H1 (cell line): ENCODE results near the gene CAPN13. TPM values are rescaled to one million over a fixed set of nuclear protein-coding genes. Genes with fewer than 3 reads are reported as not detected.

Experiments
- BRCA1 ChIP-seq: IDR thresholded peaks from 2 replicates; pipeline ENCODE4 v1.6.1; 2012; ENCODE audit warnings: low read depth, low read length, improper control_type of control experiment
- CHD1 ChIP-seq: IDR thresholded peaks from 2 replicates; pipeline ENCODE4 v1.6.1; 2012; ENCODE audit warnings: low read depth, low read length, improper control_type of control experiment
- CHD7 ChIP-seq: fragments of 300-600 bp; sonication (generic); IDR thresholded peaks from 2 replicates; pipeline ENCODE4 v1.7.1; 2012; ENCODE audit warnings: low read length, moderate library complexity, mild to moderate bottlenecking, inconsistent platforms; ENCODE audit not compliant: insufficient replicate concordance
- GTF2F1 ChIP-seq: IDR thresholded peaks from 2 replicates; pipeline ENCODE4 v1.6.1; 2012; ENCODE audit warnings: low read depth, low read length, improper control_type of control experiment, borderline replicate concordance
- HDAC2 ChIP-seq, 2 experiments: fragments of 300-600 bp in 1 of 2; sonication (generic) in 1 of 2; IDR thresholded peaks; 2 replicates each; pipeline ENCODE4 v1.6.1; 2011 to 2012; ENCODE audit warnings: low read depth in 2 of 2, low read length in 2 of 2, mild to moderate bottlenecking in 2 of 2, moderate library complexity in 2 of 2, borderline replicate concordance in 1 of 2, inconsistent platforms in 1 of 2
- JUND ChIP-seq: IDR thresholded peaks from 2 replicates; pipeline ENCODE4 v1.6.1; 2011; ENCODE audit warnings: mild to moderate bottlenecking, improper control_type of control experiment, low read length
- KDM4A ChIP-seq: IDR thresholded peaks from one replicate; pipeline ENCODE4 v1.7.1; 2012; ENCODE audit warnings: low read depth, mild to moderate bottlenecking, moderate library complexity, low read length, inconsistent platforms; ENCODE audit not compliant: severe bottlenecking
- PHF8 ChIP-seq: fragments of 200-600 bp; sonication (generic); conservative IDR thresholded peaks from 2 replicates; pipeline ENCODE4 v1.7.1; 2012; ENCODE audit warnings: low read depth, mild to moderate bottlenecking, inconsistent platforms, low read length, moderate library complexity
- POLR2A ChIP-seq, 2 experiments: IDR thresholded peaks; 1 replicate in 1 of 2; 2 replicates in 1 of 2; pipeline ENCODE4 v1.6.1; 2011; ENCODE audit warnings: low read depth in 2 of 2, low read length in 2 of 2, mild to moderate bottlenecking in 2 of 2; ENCODE audit errors: control extremely low read depth in 1 of 2
- SAP30 ChIP-seq: fragments of 300-600 bp; sonication (generic); IDR thresholded peaks from 2 replicates; pipeline ENCODE4 v1.7.1; 2012; ENCODE audit warnings: low read length, moderate library complexity, mild to moderate bottlenecking, inconsistent platforms; ENCODE audit not compliant: insufficient read depth, insufficient replicate concordance
- SP2 ChIP-seq: IDR thresholded peaks from 2 replicates; pipeline ENCODE4 v1.6.1; 2012; ENCODE audit warnings: mild to moderate bottlenecking, low read length, inconsistent platforms
- SP4 ChIP-seq: IDR thresholded peaks from 2 replicates; pipeline ENCODE4 v1.6.1; 2012; ENCODE audit warnings: low read length, inconsistent platforms
- SUZ12 ChIP-seq: fragments of 200-600 bp; sonication (generic); IDR thresholded peaks from 2 replicates; pipeline ENCODE4 v1.6.1; 2012; ENCODE audit warnings: mild to moderate bottlenecking, inconsistent platforms, low read length, moderate library complexity, mixed read lengths
- polyA plus RNA-seq, 7 experiments: library from polyadenylated mRNA; depleted of rRNA in 3 of 7; stranded (reverse) in 5 of 7; unstranded in 2 of 7; fragments of >200 nt in 5 of 7; fragments of 200-250 nt in 2 of 7; gene quantifications; 1 replicate in 5 of 7; 2 replicates in 1 of 7; 4 replicates in 1 of 7; pipeline versions ENCODE4 v1.2.1 to v1.2.3, GENCODE V29; 2011 to 2013; ENCODE audit warnings: missing spikeins in 2 of 7, mixed read lengths in 2 of 7
- total RNA-seq: library from RNA; stranded (reverse); fragmentation: NEBNext Ultra II Directional; extraction: Animal tissue kit (Norgen Biotek cat#: 25700); gene quantifications from 2 replicates; pipeline ENCODE4 v1.2.1, GENCODE V29; 2021

CAPN13 gene
- total and polyA plus RNA-seq, 2 of the 8 experiments (the other 6 are each of a cell fraction or from before 2014, with no cell fraction given) = 2.4 TPM

- TF ChIP-seq CHD7 = no peak
- no peak for TF ChIP-seq HDAC2 (IDR thresholded peaks at IDR 0.05; ENCODE audit: borderline replicate concordance in 1 of 2, low read depth in 2 of 2, low read length in 2 of 2)
- TF ChIP-seq SP2 = no peak
- TF ChIP-seq JUND = no peak
- TF ChIP-seq GTF2F1 = no peak
- no peak for TF ChIP-seq PHF8
- TF ChIP-seq SUZ12 = no peak
- no peak for TF ChIP-seq POLR2A (IDR thresholded peaks at IDR 0.05; ENCODE audit: control extremely low read depth in 1 of 2, low read depth in 2 of 2, low read length in 2 of 2)
- TF ChIP-seq SP4 = no peak
- no peak for TF ChIP-seq SAP30
- no peak for TF ChIP-seq BRCA1
- TF ChIP-seq CHD1 = no peak
- TF ChIP-seq KDM4A = no peak
Observed at GRCh38 chr2:30821960-30822359, 14.7 kb upstream of the CAPN13 start (continued).
